GM13976 (cell line): ENCODE measurements around the gene CCDC33.

ENCODE experiments used
- DNase-seq: peaks from one replicate; pipeline ENCODE4 v3.0.0; 2012; ENCODE audit warnings: low spot score
- CTCF ChIP-seq: IDR thresholded peaks from 2 replicates; pipeline ENCODE4 v1.5.1; 2012; ENCODE audit warnings: borderline replicate concordance, mild to moderate bottlenecking; ENCODE audit not compliant: insufficient read depth; ENCODE audit errors: extremely low read depth, missing control alignments, control extremely low read depth
- in situ Hi-C: fragments of 300-500 bp; cut with MboI; formaldehyde crosslinking; loops from one replicate; pipeline ENCODE4 v1.12.0; 2022; ENCODE audit warnings: low sequenced_read_pairs, mixed read lengths, inconsistent platforms; ENCODE audit not compliant: unreplicated experiment

The CCDC33 gene

DNA sequence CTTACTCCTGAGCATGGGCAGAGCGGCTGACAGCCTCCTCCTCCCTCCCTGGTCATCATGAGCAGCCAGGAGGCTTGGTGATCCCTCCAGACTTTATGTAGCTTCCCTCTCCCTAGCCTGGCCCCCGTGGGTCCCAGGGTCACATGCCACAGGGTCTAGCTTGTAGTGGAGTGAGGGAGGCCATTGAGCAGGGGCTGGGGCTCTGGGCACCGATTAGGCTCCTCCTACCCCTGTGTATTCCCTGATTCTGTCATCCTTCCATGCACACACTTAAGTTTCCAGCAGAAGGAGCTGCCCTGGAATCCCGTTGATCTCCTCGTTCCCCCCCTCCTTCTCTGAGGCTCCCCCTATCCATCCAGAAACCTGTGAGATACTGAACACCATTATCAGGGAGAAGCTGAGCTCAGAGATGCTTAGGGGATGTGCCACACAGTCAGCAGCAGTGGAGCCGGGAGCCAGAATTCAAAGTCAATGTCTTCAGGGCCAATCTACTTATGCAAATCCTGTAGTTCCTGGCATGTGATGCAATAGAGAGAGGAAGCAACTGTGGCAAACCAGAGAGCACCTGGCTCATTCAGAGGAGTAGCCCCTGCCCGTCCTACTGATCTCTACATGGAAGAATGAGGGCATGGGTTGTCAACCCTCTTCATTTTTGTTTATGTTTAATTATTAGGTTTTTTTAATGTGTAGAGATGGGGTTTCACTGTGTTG is 17.2 kb downstream of the CCDC33 start:
- no peak for DNase-seq
- no peak for TF ChIP-seq CTCF
- in situ Hi-C loops, result no loop called here

GRCh38 chr15:74257105-74257504 is 21.0 kb downstream of the CCDC33 start:
- no peak for DNase-seq
- TF ChIP-seq CTCF, result no peak
- in situ Hi-C loops, result no loop called here

DNA sequence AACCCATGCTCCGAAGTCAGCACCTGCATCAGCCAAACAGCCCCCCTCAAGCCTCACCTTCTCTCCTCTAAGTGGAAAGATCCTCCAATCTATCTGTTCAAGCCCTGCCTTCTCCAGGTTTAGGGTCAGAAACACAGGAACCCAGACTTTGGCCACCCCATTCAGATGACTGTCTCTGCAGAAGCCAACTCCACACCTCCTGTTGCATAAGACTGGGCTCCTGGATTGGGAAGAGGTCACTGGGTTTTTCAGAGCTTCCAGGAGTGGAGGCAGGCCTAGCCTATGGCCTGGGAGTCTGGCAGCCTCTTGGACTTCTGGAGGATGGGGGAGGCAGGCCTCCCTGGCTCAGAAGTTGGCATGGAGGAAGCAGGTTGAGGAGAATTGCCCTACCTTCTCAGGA is 21.5 kb downstream of the CCDC33 start:
- DNase-seq, result no peak
- in situ Hi-C loops, result no loop called here
- TF ChIP-seq CTCF, result no peak

DNA sequence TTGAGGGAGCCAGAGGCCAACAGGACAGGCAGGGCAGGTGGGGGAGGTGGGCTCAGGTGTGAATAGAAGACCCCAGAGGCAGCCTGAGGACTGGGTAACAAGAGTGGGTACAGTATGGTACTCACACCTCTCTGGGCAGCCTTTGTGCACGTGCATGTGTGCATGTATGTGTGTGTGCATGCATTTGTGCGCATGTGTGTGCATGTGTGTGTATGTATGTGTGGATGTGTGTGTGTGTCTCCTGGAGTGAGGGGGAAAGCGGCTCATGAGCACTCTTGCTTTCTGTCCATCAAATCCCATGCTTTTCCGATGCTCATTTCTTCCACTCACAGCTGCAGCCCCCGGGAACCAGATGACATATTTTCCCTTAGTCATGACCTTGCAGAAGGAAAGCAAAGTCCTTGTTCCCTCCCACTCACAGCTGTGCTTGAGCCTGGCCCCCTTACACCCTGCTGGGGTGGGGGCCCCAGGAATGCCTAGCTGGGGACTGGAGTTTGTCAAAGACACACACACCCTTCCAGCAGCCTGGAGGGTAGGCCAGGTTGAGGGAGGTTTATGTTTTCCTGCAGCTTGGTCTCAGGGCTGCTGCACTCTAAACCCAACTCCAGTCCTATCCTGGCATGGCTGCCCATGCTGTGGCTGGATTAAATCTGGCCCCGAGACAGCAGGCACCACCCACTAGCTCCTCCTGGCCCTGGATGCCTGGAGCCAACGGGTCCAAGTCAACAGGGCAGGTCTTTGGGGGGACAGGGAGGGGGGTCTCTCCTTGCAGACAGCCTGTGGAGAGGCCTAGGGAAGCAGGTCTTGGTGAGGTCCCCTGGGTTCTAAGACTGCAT is 22.5 kb downstream of the CCDC33 start:
- DNase-seq, result no peak
- in situ Hi-C loops, result no loop called here
- TF ChIP-seq CTCF, result no peak

DNA sequence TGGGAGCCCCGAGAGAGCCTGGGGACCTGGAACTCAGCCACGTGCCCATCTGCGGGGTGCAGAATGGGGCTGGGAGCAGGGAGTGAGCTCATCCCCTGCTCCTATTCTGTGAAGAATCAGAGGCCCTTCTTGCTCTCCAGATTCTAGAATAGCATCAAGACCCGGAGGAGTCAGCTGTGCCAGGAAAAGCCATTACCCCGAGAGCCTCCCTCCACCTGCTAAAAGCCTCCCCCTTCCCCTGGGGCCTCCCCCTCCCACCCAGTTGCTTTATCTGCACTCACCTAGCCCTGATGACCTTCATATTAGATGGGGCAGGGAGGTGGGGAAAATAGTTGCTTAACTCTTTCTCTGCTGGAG is 23.1 kb downstream of the CCDC33 start:
- in situ Hi-C loops, result no loop called here
- DNase-seq, result no peak
- no peak for TF ChIP-seq CTCF

GRCh38 chr15:74259821-74260607 is 23.9 kb downstream of the CCDC33 start:
- no peak for DNase-seq
- in situ Hi-C loops, result no loop called here
- TF ChIP-seq CTCF, result no peak
